ENCODE results near the gene BLVRA.

Gene BLVRA

DNA sequence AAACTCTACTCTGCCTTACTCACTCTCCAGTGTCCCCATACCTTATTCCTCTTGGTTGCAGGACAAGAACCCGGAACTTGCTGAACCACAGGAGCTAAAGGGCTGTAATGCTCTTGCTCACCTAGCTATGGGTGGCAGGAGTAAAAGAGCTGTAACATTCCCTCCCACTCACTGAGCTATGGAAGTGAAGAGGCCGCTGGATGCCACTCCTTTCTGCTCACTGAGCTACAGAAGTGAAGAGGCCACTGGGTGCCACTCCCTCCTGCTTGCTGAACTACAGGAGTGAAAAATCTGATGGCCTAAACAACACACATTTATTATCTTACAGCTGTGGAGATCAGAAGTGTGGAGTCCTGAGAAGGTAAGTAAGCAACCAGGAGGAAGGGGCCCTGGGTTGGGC lies 93.3 kb downstream of the BLVRA start:
- no peak for DNase-seq (ENCODE audit: low read depth)
- TF ChIP-seq, protein P1, sequence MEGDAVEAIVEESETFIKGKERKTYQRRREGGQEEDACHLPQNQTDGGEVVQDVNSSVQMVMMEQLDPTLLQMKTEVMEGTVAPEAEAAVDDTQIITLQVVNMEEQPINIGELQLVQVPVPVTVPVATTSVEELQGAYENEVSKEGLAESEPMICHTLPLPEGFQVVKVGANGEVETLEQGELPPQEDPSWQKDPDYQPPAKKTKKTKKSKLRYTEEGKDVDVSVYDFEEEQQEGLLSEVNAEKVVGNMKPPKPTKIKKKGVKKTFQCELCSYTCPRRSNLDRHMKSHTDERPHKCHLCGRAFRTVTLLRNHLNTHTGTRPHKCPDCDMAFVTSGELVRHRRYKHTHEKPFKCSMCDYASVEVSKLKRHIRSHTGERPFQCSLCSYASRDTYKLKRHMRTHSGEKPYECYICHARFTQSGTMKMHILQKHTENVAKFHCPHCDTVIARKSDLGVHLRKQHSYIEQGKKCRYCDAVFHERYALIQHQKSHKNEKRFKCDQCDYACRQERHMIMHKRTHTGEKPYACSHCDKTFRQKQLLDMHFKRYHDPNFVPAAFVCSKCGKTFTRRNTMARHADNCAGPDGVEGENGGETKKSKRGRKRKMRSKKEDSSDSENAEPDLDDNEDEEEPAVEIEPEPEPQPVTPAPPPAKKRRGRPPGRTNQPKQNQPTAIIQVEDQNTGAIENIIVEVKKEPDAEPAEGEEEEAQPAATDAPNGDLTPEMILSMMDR (IDR thresholded peaks at IDR 0.05; ENCODE audit: control insufficient read depth, extremely low read depth, insufficient read depth) = no peak
- H3K4me3 ChIP-seq (ENCODE audit: low read depth, low read length) = no peak overlapping the region

GRCh38 chr7:43855176-43855575 lies 96.7 kb downstream of the BLVRA start:
- TF ChIP-seq, protein P1 (IDR thresholded peaks at IDR 0.05; ENCODE audit: control insufficient read depth, extremely low read depth, insufficient read depth) = no peak
- no peak overlapping the region for H3K4me3 ChIP-seq (ENCODE audit: low read depth, low read length)
- DNase-seq (ENCODE audit: low read depth) = no peak

DNA sequence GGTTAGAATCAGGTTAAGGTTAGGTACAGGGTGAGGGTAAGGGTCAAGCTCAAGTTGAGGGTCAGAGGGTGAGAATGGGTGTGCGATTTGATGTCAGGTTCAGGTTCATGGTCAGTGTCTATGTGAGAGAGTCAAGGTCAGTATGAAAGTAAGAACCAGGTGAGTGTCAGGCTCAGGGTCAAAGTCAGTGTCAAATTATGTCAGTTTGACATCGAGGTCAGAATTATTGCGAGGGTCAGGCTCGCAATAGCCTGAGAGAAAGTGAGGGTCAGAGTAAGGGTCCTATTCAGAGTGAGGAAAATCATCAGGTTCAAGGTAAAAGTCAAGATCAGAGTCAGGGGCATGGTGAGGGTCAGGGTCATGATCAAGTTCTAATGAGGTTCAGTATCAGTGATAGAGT lies 97.8 kb downstream of the BLVRA start:
- TF ChIP-seq, protein P1 (IDR thresholded peaks at IDR 0.05; ENCODE audit: control insufficient read depth, extremely low read depth, insufficient read depth) = no peak
- DNase-seq (ENCODE audit: low read depth) = no peak
- no peak overlapping the region for H3K4me3 ChIP-seq (ENCODE audit: low read depth, low read length)
